HG03139 (cell line): ENCODE data around the gene RPP40.
"Not testable (repeated sequence)": the region's sequence is repeated elsewhere in the genome, so short reads cannot be mapped to it uniquely, and the experiment has no call there.

Source experiments
- ATAC-seq: cut with Tn5 transposase; IDR thresholded peaks from one replicate; pipeline ENCODE4 v1.9.1; 2021; ENCODE audit not compliant: unreplicated experiment

The RPP40 gene

GRCh38 chr6:5003604-5004372 lies at the start of gene RPP40:
Gene RPP40, minus strand, starts transcription at chr6:5004037. Its CDS starts 35 bp downstream, at chr6:5004002.
- peak; percentile 93 for ATAC-seq

DNA sequence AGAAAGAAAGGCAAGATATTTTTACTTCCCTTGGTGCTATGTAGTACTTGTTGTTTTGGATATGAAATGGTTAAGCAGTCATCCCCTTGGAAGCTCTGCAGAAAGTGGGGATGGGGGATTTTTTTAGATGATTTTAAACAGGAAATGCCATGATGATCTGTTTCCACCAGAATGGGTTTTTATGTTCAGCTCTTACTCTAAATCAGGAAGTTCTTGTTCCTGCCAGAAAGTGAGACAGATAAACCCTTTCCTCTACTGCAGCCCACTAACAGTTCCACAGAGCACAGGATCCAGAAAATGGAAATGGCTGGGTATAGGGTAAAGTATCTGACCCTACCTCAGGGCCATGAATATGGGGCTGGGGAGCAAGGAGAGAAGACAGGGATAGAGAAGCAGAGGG lies 49.2 kb upstream of the RPP40 start:
- no peak for ATAC-seq

DNA sequence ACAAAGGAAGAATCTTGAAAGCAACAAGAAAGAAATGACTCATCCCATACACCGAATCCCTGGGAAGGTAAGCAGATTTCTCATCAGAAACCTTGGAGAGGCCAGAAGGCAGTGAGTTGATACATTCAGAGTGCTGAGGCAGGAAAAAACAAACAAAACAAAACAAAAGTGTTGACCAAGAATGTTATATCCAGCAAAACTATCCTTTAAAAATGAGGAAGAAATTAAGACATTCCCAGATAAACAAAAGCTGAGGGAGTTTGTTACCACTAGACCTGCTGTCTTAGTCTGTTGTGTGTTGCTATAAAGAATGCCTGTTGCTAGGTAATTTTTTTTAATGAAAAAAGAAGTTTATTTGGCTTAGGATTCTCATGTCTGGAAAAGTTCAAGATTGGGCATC lies 47.6 kb upstream of the RPP40 start:
- no peak for ATAC-seq

DNA sequence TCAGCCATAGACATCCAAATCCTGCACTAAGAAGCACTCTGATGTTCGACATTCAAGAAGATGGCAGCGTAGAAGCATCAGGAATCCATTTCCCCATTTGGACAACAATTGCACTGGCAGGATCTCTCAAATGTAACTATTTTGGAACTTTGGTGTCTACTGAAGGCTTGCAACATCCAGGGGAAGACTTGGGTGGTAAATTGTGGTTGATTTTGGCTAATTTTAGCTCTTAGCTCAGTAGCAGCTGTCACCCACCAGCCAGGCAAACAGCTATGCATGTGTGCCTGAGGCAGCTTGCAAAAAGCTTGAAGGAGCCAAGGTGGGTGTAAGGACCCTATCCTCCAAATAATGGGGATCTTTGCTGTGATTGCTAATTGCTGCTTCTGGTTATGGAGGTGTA lies 46.2 kb upstream of the RPP40 start:
- ATAC-seq, result no peak

- ATAC-seq, result no peak
Measured at GRCh38 chr6:5046430-5046829, 42.6 kb upstream of the RPP40 start.

DNA sequence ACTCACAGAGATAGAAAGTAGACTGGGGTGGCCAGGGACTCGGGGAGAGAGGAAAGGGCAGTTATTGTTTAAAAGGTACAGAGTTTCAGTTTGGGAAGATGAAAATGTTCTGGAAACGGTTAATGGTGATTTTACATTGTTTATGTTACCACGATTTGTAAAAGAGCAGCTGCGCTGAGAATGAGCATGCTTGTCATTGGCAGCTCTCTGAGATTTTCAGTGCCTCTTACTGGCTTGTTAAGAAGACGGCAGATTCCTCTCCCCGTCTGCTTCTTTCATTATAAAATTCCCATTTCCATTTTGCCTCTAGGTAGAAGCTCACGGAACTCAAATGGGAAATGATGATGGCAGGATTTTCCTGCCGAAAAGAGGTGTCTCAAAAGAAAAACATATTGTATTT lies 41.6 kb upstream of the RPP40 start:
- ATAC-seq, result no peak

GRCh38 chr6:5044866-5045265 lies 41.0 kb upstream of the RPP40 start:
- no peak for ATAC-seq

DNA sequence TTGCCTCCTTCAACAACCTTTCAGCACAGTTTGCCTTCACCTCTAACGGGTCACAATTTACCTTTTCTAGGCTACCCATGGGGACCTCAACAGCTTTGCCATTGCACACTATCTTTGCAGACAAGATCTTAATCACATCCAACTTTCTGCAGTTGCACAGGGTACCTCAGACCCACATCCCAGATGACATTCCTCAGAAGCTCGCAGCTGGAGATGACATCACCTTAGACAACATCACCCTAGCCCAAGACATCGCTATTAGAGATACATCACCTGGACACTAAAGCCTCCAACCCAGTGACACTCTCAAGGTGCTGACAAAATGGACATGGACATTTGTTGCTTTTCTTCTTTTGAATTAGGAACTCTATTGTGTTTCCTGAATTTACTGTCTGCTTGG lies 38.6 kb upstream of the RPP40 start:
- no peak for ATAC-seq

GRCh38 chr6:5041955-5042354 lies 38.1 kb upstream of the RPP40 start:
- ATAC-seq, result no peak

GRCh38 chr6:5036269-5036668 lies 32.4 kb upstream of the RPP40 start:
- no peak for ATAC-seq

GRCh38 chr6:5034736-5035135 lies 30.9 kb upstream of the RPP40 start:
- no peak for ATAC-seq

DNA sequence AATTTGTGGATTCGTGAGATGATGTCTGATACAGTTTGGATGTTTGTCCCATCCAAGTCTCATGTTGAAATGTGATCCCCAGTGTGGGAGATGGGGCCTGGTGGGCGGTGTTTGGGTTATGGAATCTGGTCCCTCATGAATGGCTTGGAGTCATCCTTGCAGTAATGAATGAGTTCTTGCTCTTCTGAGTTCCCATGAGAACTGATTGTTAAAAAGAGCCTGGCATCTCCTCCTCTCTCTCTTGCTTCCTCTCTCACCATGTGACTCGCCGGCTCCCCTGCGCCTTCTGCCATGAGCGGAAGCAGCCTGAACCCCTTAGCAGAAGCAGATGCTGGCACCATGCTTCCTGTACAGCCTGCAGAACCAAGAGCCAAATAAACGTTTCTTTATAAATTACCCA lies 30.5 kb upstream of the RPP40 start:
- ATAC-seq, result no peak

- not testable (repeated sequence) for ATAC-seq
Measured at GRCh38 chr6:5033214-5033904, 29.5 kb upstream of the RPP40 start.

DNA sequence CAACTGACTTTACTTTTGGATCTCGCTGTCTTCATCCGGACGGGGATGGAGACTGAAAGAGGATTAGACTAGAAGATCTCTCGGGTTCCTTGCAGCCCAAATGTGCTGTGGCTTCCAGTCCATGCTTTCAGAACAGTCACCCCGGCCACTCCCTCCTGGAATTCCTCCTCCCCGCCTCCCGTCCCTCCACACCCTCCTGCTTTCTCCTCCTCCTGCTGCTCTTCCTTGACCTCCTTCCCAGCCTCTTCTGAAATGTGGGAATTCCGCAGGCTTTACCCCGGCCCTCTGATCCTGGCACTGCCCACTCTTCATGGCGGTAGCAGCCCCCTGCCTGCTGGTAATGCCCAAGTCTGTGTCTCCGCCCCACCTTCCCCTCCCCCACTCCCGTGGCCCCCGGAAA lies 28.9 kb upstream of the RPP40 start:
- not testable (repeated sequence) for ATAC-seq

DNA sequence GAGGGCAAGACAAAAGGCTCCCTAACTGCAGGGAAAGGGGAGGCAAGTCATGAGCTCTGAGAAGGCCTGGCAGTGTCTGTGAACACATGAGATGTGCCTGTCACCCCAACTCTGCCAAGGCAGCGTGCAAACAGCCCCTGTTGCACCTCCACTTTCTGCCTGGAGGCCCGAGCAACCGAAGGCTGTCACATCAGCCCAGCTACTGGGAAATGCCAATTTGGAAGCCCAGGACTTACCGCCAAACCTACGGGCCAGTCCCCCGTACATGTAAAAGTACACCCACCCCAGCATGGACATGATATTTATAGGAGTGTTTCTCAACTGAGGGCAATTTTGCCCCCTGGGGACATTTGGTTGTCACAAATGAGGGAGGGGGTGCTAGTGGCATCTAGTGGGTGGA lies 27.3 kb upstream of the RPP40 start:
- no peak for ATAC-seq

DNA sequence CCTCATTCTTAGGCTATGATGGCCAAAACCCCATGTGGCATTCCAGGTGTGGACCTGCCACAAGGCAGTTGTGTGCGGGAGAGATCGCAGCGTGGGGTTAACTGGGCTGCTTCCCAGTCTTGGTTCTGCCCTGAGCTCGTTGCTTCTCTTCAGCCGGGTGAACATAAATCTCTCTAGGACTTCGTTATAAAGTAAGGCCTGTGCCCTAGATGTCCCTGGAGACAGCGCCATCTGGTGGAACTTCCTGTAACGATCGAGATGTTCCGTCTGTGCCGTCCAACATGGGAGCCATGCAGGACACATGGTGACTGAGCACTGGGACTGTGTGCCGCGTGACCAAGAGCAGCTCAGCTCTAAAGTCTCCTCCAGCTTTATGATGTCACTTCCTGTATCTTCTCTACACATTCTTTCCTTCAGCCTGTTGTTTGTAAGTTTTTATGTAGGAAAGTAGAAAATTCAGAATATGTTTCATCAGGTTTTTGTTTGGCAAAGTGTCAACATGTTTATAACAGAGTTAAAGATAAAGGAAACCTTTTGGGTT lies 26.8 kb upstream of the RPP40 start:
- peak; percentile 89 for ATAC-seq

GRCh38 chr6:5029609-5030008 lies 25.8 kb upstream of the RPP40 start:
- no peak for ATAC-seq

DNA sequence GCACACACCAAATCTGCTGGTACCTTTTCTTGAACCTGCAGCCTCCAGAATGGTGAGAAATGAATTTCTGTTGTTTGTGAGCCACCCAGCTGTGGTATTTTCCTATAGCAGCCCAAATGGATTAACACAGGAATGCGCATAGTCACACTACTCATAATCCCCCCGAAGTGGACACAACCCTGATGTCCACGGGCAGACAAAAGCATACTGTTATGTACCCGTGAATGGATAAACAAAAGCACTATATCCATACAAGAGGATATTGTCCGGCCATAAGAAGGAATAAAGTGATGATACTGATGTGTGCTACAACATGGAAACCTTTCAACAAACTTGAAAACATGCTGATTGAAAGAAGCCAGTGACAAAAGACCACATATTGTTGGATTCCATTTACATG lies 25.1 kb upstream of the RPP40 start:
- ATAC-seq, result no peak

GRCh38 chr6:5028301-5028700 lies 24.5 kb upstream of the RPP40 start:
- ATAC-seq, result no peak

GRCh38 chr6:5025911-5026819 lies 22.3 kb upstream of the RPP40 start:
- no peak for ATAC-seq

DNA sequence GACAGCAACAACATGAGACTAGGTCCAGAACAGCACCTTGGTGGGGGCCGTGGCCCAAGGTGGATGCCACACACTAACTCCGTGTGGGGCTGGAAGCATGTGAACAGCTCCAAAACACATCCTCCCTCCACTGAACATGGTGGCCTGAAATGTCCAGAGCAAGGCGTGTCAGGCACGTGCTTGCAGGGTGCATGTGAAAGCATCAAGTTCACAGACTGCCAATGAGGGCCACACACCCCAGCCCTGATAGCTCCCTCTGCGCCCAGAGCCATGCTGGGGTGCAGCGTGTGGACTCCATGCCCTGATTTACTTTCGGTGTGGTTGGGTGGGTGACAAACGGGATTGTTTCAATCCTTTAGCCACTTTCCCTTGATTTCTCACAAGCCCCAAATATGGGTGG lies 20.1 kb upstream of the RPP40 start:
- no peak for ATAC-seq
